Endothelial cell (in vitro differentiated cells): Measurements from ENCODE around the gene ANTXR2. TPM values are rescaled to one million over a fixed set of nuclear protein-coding genes. Genes with fewer than 3 reads are reported as not detected.

Experiments used
- DNase-seq: peaks from one replicate; pipeline ENCODE4 v3.0.0; 2021; ENCODE audit warnings: low spot score
- H3K27ac Mint-ChIP-seq: one replicate; pipeline ENCODE4 v1.8.0; 2021; ENCODE audit warnings: mixed read lengths, inconsistent platforms; ENCODE audit not compliant: unreplicated experiment
- H3K27me3 Mint-ChIP-seq: one replicate; pipeline ENCODE4 v1.8.0; 2021; ENCODE audit warnings: mild to moderate bottlenecking, moderate library complexity, mixed read lengths, inconsistent platforms; ENCODE audit not compliant: unreplicated experiment
- H3K36me3 Mint-ChIP-seq: one replicate; pipeline ENCODE4 v1.8.0; 2021; ENCODE audit warnings: mild to moderate bottlenecking, low read depth, mixed read lengths, inconsistent platforms; ENCODE audit not compliant: unreplicated experiment
- H3K4me1 Mint-ChIP-seq: one replicate; pipeline ENCODE4 v1.8.0; 2021; ENCODE audit warnings: mild to moderate bottlenecking, mixed read lengths, inconsistent platforms; ENCODE audit not compliant: unreplicated experiment
- H3K4me3 Mint-ChIP-seq: one replicate; pipeline ENCODE4 v1.8.0; 2021; ENCODE audit warnings: mild to moderate bottlenecking, mixed read lengths, inconsistent platforms; ENCODE audit not compliant: unreplicated experiment
- H3K9me3 Mint-ChIP-seq: one replicate; pipeline ENCODE4 v1.8.0; 2021; ENCODE audit warnings: mixed read lengths, inconsistent platforms; ENCODE audit not compliant: unreplicated experiment
- total RNA-seq: library from RNA; stranded (reverse); fragmentation: NEBNext Ultra II Directional; extraction: Animal tissue kit (Norgen Biotek cat#: 25700); gene quantifications from one replicate; pipeline ENCODE4 v1.2.1, GENCODE V29; 2021; ENCODE audit not compliant: unreplicated experiment
- TF ChIP-seq, protein P1 (sequence below): fragments of 200-600 bp; sonication (generic); IDR thresholded peaks from one replicate; pipeline ENCODE4 v1.5.0; 2021; ENCODE audit warnings: antibody characterized with exemption; ENCODE audit not compliant: unreplicated experiment

The ANTXR2 gene
- total RNA-seq, 1 donor from 2014 or later, result 176 TPM

DNA sequence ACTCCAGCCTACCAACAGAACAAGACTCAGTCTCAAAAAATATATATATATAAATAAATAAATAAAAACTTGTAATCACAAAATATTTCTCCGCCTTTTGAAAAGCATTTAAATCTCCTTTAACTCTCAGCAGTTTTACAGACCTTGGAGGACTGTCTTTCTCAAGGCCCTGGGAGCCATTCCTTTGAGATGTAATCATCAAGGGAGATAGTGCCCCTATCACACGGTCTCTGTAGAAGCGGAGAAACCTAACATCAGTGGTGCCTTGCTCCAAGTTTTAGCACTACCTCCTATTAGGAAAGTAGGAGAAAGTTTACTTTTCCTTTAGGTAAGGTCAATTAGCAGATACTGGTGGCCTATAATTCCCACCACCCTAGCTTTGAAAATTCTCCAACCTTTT is 58.5 kb downstream of the ANTXR2 start:
- no peaks in the 10 kb centered on the region for H3K9me3 Mint-ChIP-seq
- H3K4me3 Mint-ChIP-seq, result no peak overlapping the region
- DNase-seq, result no peak
- peaks cover 14% of the 10 kb centered on the region for H3K4me1 Mint-ChIP-seq
- H3K27ac Mint-ChIP-seq, result no peak overlapping the region
- H3K27me3 Mint-ChIP-seq, result peaks cover 2% of the 10 kb centered on the region
- TF ChIP-seq, protein P1, sequence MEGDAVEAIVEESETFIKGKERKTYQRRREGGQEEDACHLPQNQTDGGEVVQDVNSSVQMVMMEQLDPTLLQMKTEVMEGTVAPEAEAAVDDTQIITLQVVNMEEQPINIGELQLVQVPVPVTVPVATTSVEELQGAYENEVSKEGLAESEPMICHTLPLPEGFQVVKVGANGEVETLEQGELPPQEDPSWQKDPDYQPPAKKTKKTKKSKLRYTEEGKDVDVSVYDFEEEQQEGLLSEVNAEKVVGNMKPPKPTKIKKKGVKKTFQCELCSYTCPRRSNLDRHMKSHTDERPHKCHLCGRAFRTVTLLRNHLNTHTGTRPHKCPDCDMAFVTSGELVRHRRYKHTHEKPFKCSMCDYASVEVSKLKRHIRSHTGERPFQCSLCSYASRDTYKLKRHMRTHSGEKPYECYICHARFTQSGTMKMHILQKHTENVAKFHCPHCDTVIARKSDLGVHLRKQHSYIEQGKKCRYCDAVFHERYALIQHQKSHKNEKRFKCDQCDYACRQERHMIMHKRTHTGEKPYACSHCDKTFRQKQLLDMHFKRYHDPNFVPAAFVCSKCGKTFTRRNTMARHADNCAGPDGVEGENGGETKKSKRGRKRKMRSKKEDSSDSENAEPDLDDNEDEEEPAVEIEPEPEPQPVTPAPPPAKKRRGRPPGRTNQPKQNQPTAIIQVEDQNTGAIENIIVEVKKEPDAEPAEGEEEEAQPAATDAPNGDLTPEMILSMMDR, result no peak
- peaks cover 22% of the 10 kb centered on the region for H3K36me3 Mint-ChIP-seq

DNA sequence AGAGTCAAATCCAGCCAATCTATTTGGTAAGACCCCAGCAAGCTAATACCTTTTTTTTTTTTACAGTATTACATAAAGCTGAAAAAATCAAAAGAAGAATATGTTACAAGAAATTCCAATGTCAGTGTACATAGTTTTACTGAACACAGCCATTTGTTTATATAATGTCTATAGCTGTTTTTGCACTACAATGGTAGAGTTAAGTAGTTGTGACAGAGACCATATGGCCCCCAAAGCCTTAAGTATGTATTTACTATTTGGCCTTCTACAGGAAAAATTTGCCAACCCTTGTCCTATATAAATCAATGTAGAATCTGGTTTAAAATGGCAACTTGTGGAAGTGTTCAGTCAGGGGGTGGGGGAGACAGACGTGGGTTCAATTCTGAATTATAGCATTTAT is 60.7 kb downstream of the ANTXR2 start:
- peaks cover 2% of the 10 kb centered on the region for H3K27me3 Mint-ChIP-seq
- peaks cover 26% of the 10 kb centered on the region for H3K4me1 Mint-ChIP-seq
- TF ChIP-seq, protein P1, result no peak
- no peak overlapping the region for H3K27ac Mint-ChIP-seq
- H3K36me3 Mint-ChIP-seq, result peaks cover 32% of the 10 kb centered on the region
- no peak for DNase-seq
- no peaks in the 10 kb centered on the region for H3K9me3 Mint-ChIP-seq
- no peak overlapping the region for H3K4me3 Mint-ChIP-seq

DNA sequence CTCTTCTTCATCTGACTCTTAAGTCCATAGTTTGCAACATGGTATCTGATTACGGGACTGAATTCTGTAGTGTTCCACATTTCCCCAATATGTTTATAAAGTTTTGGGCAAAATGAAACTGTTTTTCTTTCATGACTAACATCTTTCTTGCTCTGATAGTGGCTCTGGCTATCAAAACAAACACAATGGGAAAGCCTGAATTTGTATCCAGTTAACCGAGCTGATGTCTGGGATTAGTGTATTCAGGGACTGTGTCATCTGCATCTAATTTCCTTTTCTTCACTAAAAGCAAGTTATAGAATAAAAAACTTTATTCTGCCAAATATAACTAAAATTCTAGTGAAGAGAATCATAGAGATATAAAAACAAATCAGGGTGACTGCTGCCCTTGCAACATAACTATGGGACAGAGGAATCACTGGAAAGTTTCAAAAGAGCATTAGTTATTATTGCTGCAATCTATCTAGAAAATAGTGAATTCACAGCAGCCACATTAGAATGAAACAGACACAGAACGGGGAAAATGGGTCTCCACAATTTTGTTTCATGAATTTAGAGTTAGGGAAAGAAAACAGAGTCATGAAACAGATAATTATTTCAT is 61.3 kb downstream of the ANTXR2 start:
- Mint-ChIP-seq H3K27ac (no peak overlapping the region), H3K36me3 (peaks cover 36% of the 10 kb centered on the region), H3K4me1 (peaks cover 32% of the 10 kb centered on the region), H3K9me3 (no peaks in the 10 kb centered on the region), H3K4me3 (no peak overlapping the region), H3K27me3 (peaks cover 2% of the 10 kb centered on the region)
- DNase-seq, result no peak
- TF ChIP-seq, protein P1, result no peak

- peaks cover 40% of the 10 kb centered on the region for H3K4me1 Mint-ChIP-seq
- H3K27ac Mint-ChIP-seq, result no peak overlapping the region
- H3K9me3 Mint-ChIP-seq, result no peaks in the 10 kb centered on the region
- H3K27me3 Mint-ChIP-seq, result peaks cover 2% of the 10 kb centered on the region
- H3K4me3 Mint-ChIP-seq, result no peak overlapping the region
- peaks cover 44% of the 10 kb centered on the region for H3K36me3 Mint-ChIP-seq
- TF ChIP-seq, protein P1, result no peak
- DNase-seq, result no peak
Observed at GRCh38 chr4:80010316-80010715, 62.7 kb downstream of the ANTXR2 start.

DNA sequence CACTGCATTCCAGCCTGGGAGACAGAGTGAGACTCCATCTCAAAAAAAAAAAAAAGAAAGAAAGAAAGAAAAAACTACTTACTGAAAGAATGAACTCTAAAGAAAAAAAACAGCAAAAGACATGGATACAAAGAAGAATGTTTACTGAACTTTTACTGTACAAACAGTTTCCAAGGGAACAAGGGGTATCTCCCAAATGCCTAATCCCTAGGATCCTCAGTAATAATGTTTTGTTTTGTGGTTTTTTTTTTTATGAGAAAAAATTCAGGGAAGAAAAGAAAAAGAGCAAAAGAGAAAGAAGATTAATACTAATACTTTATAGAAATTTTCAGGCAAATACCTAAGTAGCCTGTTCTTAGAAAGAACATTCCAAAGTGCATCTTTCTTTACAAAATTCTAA is 63.2 kb downstream of the ANTXR2 start:
- Mint-ChIP-seq H3K4me3 (no peak overlapping the region), H3K27me3 (peaks cover 2% of the 10 kb centered on the region), H3K36me3 (peaks cover 49% of the 10 kb centered on the region), H3K27ac (no peak overlapping the region), H3K4me1 (peaks cover 40% of the 10 kb centered on the region), H3K9me3 (no peaks in the 10 kb centered on the region)
- no peak for DNase-seq
- TF ChIP-seq, protein P1, result no peak
